GM21390 (cell line): ENCODE results near the gene SQOR.
A peak's percentile ranks its signal among the peaks of the same experiment; 100 is the strongest.

Experiments used
- ATAC-seq: cut with Tn5 transposase; IDR thresholded peaks from one replicate; pipeline ENCODE4 v1.9.1; 2021; ENCODE audit not compliant: unreplicated experiment

Gene SQOR

GRCh38 chr15:45704329-45705249 lies 69.8 kb downstream of the SQOR start:
- no peak for ATAC-seq

GRCh38 chr15:45705510-45706473 lies 71.0 kb downstream of the SQOR start:
- peak; percentile 93 for ATAC-seq

- no peak for ATAC-seq
Observed at GRCh38 chr15:45710657-45711056, 75.8 kb downstream of the SQOR start.

- peak; percentile 63 for ATAC-seq
Observed at GRCh38 chr15:45714590-45715488, 80.0 kb downstream of the SQOR start.

GRCh38 chr15:45715528-45715927 lies 80.7 kb downstream of the SQOR start:
- ATAC-seq: no peak

- ATAC-seq: no peak
Observed at GRCh38 chr15:45719490-45719889, 84.7 kb downstream of the SQOR start.

GRCh38 chr15:45720183-45720582 lies 85.4 kb downstream of the SQOR start:
- no peak for ATAC-seq

- no peak for ATAC-seq
Observed at GRCh38 chr15:45728641-45729040, 93.8 kb downstream of the SQOR start.

- no peak for ATAC-seq
Observed at GRCh38 chr15:45729141-45729540, 94.3 kb downstream of the SQOR start.

GRCh38 chr15:45731343-45731742 lies 96.5 kb downstream of the SQOR start:
- ATAC-seq: no peak

- ATAC-seq: no peak
Observed at GRCh38 chr15:45732662-45733061, 97.8 kb downstream of the SQOR start.

GRCh38 chr15:45734260-45734711 lies 99.5 kb downstream of the SQOR start:
- ATAC-seq: no peak
